ENCODE measurements around the gene CNOT6L.

DNA sequence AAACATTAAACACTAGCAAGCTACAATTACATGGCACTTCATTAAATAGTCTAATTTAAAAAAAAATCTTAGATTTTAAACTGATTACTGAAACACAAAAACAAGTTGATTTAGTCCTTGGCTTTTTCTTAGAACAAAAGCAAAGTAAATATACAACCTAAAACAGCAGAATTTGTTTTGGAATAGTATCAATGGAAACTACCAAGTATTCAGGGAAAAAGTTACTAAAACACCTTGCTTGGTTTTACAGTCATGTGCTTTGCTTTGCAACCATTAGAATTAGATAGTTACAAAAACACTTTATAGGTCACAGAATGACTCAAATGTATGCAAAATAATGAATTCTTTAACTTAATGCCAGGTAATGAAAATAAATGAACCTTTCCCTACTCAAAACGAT, 105.3 kb downstream of the CNOT6L start:
- no peak for TF ChIP-seq CTCF (optimal IDR thresholded peaks at IDR 0.05 in 1 of 3, IDR thresholded peaks at IDR 0.05 in 1 of 3, conservative IDR thresholded peaks at IDR 0.05 in 1 of 3; ENCODE audit: extremely low read depth in 1 of 3, insufficient read depth in 2 of 3, low read length in 3 of 3)
- TF ChIP-seq EZH2 (IDR thresholded peaks at IDR 0.05; ENCODE audit: low read length) = no peak

Measured in keratinocyte (primary cell).